ENCODE results near the gene ITSN1. TPM values are rescaled to one million over a fixed set of nuclear protein-coding genes. Genes with fewer than 3 reads are reported as not detected.

Gene ITSN1
- total and polyA plus RNA-seq, 4 donors = 11.2 to 46.0 (median 19.8) TPM

- ATAC-seq (ENCODE audit: insufficient read depth, low FRiP score) (no peak), DNase-seq (peak; percentile 44 to 88 (median 82))
- no peak for TF ChIP-seq CTCF (IDR thresholded peaks at IDR 0.05; ENCODE audit: control extremely low read depth, extremely low read depth)
- H3K4me3 ChIP-seq = no peak overlapping the region
- H3K27me3 ChIP-seq (ENCODE audit: control insufficient read depth in 3 of 3, insufficient read depth in 3 of 3, low read length in 2 of 3) = no peaks in the 10 kb centered on the region
- peak overlapping the region in 1 of 2 donors; percentile 20 for H3K27ac ChIP-seq (ENCODE audit: low read depth in 1 of 2, low read length in 1 of 2)
- 47 to 53% methylated on average over 11 of the region's 11 CpGs for WGBS, 2 donors
- H3K9me3 ChIP-seq (ENCODE audit: control insufficient read depth in 4 of 4, insufficient read depth in 3 of 4, low read length in 3 of 4) = no peaks in the 10 kb centered on the region
- H3K9ac ChIP-seq (ENCODE audit: insufficient read depth in 1 of 2, low read length in 2 of 2) = peak overlapping the region; percentile 43 to 72
- peaks cover 2 to 26% (median 5%) of the 10 kb centered on the region in 5 donors for H3K4me1 ChIP-seq (ENCODE audit: control insufficient read depth in 5 of 5, insufficient read depth in 5 of 5, low read length in 5 of 5)
- H3K36me3 ChIP-seq (ENCODE audit: control insufficient read depth in 4 of 4, insufficient read depth in 4 of 4, low read length in 4 of 4) = peaks cover 0 to 3% (median 0%) of the 10 kb centered on the region in 4 donors
Measured at GRCh38 chr21:33644383-33645074, 2.2 kb downstream of the ITSN1 start.

GRCh38 chr21:33645730-33646129, 3.4 kb downstream of the ITSN1 start:
- no peak overlapping the region for H3K27ac ChIP-seq (ENCODE audit: low read depth in 1 of 2, low read length in 1 of 2)

GRCh38 chr21:33647587-33647986, 5.3 kb downstream of the ITSN1 start:
- Histone ChIP-seq H3K9ac (ENCODE audit: insufficient read depth in 1 of 2, low read length in 2 of 2) (no peak overlapping the region), H3K4me3 (no peak overlapping the region), H3K4me1 (ENCODE audit: control insufficient read depth in 5 of 5, insufficient read depth in 5 of 5, low read length in 5 of 5) (peaks cover 0 to 17% (median 5%) of the 10 kb centered on the region in 5 donors), H3K9me3 (ENCODE audit: control insufficient read depth in 4 of 4, insufficient read depth in 3 of 4, low read length in 3 of 4) (no peaks in the 10 kb centered on the region), H3K36me3 (ENCODE audit: control insufficient read depth in 4 of 4, insufficient read depth in 4 of 4, low read length in 4 of 4) (no peaks in the 10 kb centered on the region), H3K27ac (ENCODE audit: low read depth in 1 of 2, low read length in 1 of 2) (no peak overlapping the region), H3K27me3 (ENCODE audit: control insufficient read depth in 3 of 3, insufficient read depth in 3 of 3, low read length in 2 of 3) (no peaks in the 10 kb centered on the region)
- ATAC-seq (ENCODE audit: insufficient read depth, low FRiP score) = no peak
- WGBS, 2 donors = 87 to 94% methylated on average over 3 of the region's 3 CpGs
- no peak for DNase-seq
- no peak for TF ChIP-seq CTCF (IDR thresholded peaks at IDR 0.05; ENCODE audit: control extremely low read depth, extremely low read depth)

More at GRCh38 chr21:33645730-33646129, 3.4 kb downstream of the ITSN1 start:
- H3K27me3 ChIP-seq (ENCODE audit: control insufficient read depth in 3 of 3, insufficient read depth in 3 of 3, low read length in 2 of 3) = no peaks in the 10 kb centered on the region
- TF ChIP-seq CTCF (IDR thresholded peaks at IDR 0.05; ENCODE audit: control extremely low read depth, extremely low read depth) = no peak
- ATAC-seq (ENCODE audit: insufficient read depth, low FRiP score) (no peak), DNase-seq (no peak)
- peaks cover 0 to 3% (median 0%) of the 10 kb centered on the region in 4 donors for H3K36me3 ChIP-seq (ENCODE audit: control insufficient read depth in 4 of 4, insufficient read depth in 4 of 4, low read length in 4 of 4)
- peaks cover 0 to 19% (median 5%) of the 10 kb centered on the region in 5 donors for H3K4me1 ChIP-seq (ENCODE audit: control insufficient read depth in 5 of 5, insufficient read depth in 5 of 5, low read length in 5 of 5)
- no peak overlapping the region for H3K4me3 ChIP-seq
- H3K9me3 ChIP-seq (ENCODE audit: control insufficient read depth in 4 of 4, insufficient read depth in 3 of 4, low read length in 3 of 4) = no peaks in the 10 kb centered on the region
- WGBS, 2 donors = 91 to 92% methylated on average over 4 of the region's 4 CpGs
- no peak overlapping the region for H3K9ac ChIP-seq (ENCODE audit: insufficient read depth in 1 of 2, low read length in 2 of 2)

Measured in lung (tissue), 12 donors.